GM18498 (cell line): ENCODE data around the gene PRKCE.
A peak's percentile ranks its signal among the peaks of the same experiment; 100 is the strongest.

Experiments
- ATAC-seq: cut with Tn5 transposase; IDR thresholded peaks from one replicate; pipeline ENCODE4 v1.9.1; 2021; ENCODE audit warnings: mild to moderate bottlenecking, moderate library complexity; ENCODE audit not compliant: unreplicated experiment

Gene PRKCE

GRCh38 chr2:45951025-45951727, 299.7 kb downstream of the PRKCE start:
- ATAC-seq = no peak

DNA sequence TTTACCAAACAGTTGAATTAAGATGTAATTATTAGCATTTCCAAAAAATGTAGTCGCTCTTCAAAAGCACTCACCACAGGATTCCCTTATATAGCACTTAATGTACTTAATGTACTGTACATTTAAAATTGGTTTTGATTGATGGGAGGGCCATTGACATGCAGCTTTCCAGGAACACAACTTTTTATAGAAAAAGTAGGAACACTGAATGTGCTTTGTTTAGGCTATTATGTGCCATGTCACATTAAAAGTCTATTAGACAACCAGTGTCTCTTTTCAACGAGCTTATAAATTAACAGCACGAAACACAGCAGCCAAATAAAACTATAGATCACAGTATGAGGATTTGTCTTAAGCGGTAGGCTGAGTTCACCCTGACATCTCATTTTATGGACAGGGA, 301.1 kb downstream of the PRKCE start:
- ATAC-seq = no peak

DNA sequence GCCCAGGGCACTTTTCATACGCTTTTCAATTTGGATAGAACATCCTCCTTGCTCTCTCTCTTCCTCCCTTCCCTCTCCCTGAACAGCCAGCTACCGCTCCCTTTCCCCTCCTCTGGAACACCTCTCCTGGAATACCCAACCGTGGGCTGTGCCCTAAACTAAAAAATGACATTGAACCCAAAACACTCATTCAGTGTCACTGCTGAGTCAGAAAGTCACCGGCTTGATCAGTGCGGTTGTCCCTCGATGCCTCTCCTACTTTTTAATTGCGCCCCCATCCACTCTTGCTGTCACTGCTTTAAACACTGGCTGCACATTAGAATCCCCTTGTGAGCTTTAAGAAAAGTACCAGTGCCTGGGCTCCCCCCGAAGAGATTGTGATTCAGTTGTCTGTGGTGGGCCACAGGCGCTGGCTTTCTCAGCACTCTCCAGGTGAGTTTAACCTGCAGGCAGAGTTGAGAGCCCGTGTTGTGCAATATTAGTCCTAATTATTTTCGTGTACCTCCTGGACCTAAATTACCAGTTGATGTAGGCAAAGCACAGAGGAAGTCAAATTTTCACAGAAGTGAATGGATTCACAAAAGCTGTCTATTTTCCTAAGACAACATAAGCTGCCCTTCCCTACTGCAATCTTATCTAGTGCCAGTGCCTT, 302.0 kb downstream of the PRKCE start:
- no peak for ATAC-seq

DNA sequence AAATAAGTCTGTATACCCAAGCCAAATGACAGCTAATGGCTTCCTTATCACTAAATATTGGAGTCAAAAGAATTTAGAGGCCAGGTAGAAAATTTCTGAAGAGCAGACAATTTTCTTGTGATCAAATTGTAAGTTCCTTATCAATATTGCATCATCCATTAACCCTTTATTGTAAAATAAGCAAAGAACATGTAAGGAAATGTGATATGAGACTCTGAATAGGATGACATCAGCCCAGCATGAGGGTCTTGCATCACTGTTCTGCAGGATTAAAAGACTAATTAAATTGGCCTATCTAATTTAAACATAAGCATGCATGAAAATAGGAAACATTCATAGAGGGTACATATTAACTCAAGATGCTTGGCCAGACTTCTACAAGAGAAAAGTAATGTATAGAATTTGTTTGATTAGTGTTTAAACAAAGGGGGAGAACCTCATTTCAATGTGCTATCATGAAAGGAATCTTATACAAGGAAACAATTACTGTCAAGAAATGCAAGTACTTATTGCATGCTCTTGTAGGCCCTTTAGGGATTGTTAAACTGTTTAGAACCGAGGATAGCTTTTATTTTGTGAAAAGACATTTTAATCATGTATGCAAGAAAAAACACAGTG, 302.9 kb downstream of the PRKCE start:
- no peak for ATAC-seq

GRCh38 chr2:45957533-45958227, 306.2 kb downstream of the PRKCE start:
- ATAC-seq = no peak

- ATAC-seq = no peak
Observed at GRCh38 chr2:45960057-45960863, 308.8 kb downstream of the PRKCE start.

GRCh38 chr2:45962177-45962921, 310.9 kb downstream of the PRKCE start:
- ATAC-seq = no peak

DNA sequence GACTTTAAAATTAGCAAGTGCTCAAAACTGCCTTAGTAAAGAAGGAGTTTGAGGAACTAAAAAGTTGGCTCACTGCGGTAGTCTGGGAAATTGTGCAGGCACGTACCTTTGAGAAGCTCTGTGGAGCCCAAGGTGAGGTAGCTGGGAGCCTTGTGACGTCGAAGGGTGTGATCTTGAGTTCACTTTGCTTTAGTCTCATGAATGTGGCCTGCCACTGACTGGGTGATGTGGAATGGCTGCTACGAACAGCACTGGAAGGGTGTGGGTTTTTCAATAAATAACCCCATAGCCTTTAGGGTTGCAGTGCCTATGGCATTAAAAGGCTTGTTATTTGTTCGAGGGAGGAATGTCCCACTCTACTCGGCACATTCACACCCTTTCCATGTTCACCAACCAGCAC, 312.3 kb downstream of the PRKCE start:
- no peak for ATAC-seq

GRCh38 chr2:45964223-45964841, 312.9 kb downstream of the PRKCE start:
- ATAC-seq = no peak

GRCh38 chr2:45964906-45965305, 313.4 kb downstream of the PRKCE start:
- no peak for ATAC-seq

GRCh38 chr2:45965871-45966498, 314.5 kb downstream of the PRKCE start:
- no peak for ATAC-seq

DNA sequence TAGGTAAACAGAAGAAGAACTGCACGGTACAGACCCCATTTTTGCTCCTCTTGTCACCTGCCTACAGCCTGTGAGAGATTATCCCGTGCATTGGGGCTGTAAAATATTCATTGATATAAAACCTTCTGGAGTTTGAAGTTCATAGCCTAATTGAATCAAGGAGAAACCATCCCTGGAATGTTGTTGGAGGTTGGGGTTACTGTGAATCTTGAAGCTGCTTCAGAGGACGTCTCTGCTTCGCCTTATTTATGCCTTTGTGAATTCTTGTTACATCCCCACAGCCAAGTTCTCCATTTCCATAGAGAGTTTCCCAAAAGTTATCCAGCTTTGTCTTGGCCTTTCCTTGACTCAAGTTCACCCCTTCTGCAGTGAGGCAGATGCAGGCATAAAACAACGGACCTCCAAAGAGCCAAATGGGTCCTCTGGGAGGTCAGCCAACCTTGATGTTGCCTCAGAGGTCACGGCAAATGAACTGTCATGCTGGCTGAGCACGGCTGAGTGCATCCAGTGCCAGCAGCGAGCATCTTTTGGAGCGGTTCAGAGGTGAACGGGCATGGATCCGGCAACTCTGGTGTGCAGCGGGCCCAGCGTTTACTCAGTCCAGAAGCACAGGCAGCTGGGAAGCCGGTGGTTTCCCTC, 317.6 kb downstream of the PRKCE start:
- ATAC-seq = no peak

DNA sequence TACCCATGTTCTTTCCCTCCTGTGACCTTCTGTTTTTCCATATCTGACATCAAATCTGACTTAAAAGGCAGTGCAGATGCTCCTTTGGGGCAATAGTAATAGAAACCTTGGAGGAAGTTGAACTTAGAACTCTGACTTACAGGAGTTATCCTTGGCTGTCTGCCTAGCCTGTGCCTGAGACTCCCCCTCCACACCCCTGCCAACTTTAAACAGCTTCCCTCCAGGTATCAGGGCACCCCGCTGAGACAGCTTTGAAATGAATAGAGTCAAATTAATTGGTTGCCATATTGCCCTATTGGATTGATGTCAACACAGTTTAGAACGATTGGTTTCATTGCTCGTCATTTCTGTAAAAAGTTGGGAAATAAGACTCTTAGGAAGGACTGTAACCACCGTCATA, 322.0 kb downstream of the PRKCE start:
- ATAC-seq = no peak

- peak; percentile 73 for ATAC-seq
Observed at GRCh38 chr2:45974056-45974455, 322.6 kb downstream of the PRKCE start.

GRCh38 chr2:45974762-45975408, 323.4 kb downstream of the PRKCE start:
- no peak for ATAC-seq

DNA sequence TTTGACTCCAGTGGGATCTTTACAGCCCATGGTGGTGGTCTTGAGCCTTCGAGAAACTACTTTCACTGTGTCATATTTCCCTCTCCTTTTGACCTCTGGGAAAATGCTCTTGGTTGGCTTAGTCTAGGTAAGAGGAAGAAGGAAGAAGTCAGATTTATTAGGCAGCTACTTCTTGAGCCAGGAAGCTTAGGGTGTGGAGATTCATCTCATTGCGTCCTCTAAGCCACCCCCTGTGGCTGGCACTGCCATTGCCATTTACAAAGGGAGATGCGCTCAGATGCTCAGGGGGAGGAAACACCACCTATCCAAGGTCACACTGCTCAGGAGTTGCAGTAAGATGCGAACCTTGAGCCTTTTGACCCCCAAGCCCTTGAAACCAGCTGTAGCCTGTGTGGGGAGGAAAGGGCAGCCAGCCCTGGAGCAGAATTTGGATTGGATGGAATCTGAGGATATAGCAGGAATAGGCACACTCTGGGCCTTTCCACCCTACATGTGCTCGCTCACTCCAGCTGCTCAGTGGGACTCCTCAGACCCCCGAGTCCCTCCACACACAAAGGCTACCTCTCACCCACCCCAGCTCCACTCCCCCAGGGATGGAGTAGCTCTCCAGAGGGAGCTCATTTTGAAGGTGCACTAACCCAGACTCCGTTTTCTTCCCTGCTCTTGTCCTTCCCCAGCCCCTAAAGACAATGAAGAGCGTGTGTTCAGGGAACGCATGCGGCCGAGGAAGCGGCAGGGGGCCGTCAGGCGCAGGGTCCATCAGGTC, 324.5 kb downstream of the PRKCE start:
- no peak for ATAC-seq

GRCh38 chr2:45978302-45978859, 326.9 kb downstream of the PRKCE start:
- ATAC-seq = no peak
